HG03139 (cell line): ENCODE measurements around the gene IRF1.
"Not testable (repeated sequence)": the region's sequence is repeated elsewhere in the genome, so short reads cannot be mapped to it uniquely, and the experiment has no call there.

Experiments used
- ATAC-seq: cut with Tn5 transposase; IDR thresholded peaks from one replicate; pipeline ENCODE4 v1.9.1; 2021; ENCODE audit not compliant: unreplicated experiment

IRF1 gene, protein sequence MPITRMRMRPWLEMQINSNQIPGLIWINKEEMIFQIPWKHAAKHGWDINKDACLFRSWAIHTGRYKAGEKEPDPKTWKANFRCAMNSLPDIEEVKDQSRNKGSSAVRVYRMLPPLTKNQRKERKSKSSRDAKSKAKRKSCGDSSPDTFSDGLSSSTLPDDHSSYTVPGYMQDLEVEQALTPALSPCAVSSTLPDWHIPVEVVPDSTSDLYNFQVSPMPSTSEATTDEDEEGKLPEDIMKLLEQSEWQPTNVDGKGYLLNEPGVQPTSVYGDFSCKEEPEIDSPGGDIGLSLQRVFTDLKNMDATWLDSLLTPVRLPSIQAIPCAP

DNA sequence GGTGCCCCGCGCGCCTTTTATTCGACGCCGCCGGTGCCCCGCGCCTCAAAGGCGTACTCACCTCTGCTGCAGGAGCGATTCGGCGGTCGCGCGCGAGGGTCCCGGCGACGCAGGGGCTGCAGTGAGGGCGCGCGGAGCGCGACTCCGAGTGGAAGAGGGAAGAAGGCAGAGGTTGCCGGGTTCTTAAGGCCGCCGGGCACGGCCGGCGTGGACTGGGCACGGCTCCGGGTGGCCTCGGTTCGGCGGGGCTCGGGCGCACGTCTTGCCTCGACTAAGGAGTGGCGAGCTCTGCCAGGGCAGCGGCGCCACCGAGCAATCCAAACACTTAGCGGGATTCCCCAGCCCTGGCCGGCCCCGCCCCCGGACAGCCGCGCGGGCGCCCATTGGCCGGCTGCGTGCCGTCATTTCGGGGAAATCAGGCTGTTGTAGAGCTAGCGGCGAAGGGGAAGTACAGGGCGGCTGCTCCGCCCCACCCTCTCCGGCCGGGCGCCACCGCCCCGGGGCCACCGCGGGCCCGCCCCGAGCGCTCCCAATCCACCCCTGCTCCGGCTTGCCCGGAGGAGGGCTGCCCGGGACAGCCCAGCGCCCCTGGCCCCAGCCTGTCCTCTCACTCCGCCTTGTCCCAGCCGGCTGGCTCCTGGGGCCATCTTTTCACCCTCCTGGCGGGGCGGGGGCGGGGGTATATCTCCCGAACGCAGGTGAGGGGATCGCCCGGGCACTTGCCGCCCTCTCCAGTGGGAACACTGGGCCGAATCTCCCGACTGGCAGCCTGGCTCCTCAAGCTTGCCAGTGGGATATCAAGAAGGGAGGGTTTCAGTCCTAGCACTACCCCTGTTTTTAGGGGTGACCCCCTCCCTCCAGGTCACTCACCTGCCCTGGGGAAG is at the start of gene IRF1:
IRF1 (minus strand) TSS at position 290 of the 884 bp plus-strand sequence. CDS start 1,295 bp downstream, outside the sequence.
- peak; percentile 75 for ATAC-seq

DNA sequence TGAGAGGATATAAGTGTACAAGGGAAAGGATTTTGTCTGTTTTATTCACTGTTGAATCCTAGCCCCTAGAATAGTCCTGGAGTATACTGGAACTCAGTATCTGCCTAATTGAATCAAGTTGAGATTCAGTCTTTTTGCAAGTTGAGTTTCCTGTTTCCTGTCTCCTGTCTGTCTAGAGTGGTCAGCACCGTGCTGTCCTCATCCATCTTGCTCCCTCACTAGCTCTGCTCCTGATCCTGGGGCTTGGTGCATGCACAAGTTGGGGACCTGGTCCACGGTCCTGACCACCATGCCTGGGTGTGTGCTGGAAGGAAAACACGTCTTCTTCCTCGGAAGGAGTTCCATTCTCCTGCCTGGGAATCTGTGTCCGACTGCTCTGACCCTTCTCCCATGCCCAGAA is 49.6 kb upstream of the IRF1 start:
- ATAC-seq, result no peak

DNA sequence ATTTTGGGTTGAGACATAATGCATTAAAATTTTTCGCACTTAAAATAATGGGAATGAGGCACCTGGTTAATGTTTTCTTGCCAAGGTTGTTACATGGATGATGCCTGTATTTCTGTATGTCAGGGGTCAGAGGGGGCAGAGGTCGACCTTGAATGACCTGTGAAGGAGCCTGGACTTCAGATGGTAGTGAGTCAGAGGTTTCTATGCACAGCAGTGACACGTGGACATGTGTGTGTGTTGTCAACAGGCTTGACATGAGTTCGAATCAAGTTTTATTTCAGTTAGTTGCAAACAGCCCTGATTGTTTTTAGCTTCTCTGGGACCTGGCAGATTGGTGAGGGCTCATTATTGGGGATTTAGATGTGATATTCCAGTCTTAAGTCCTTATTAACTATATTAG is 49.1 kb upstream of the IRF1 start:
- ATAC-seq, result no peak

DNA sequence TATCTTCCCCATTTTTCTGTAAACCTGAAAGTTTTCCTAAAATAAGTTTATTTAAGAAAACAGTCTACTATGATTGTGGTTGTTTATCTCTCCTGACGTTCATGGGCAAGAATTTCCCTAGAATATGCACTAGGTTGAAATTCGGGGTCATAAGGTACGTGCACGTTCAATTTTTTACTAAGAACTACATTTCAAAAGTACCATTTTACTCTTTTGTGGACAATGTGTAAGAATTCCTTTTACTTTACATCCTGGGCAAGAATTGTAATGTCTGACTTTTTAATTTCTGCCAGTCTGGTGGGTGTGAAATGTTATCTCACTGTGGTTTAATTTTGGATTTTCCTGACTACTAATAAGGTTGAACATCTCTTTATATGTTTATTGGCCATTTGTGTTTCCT is 40.4 kb upstream of the IRF1 start:
- ATAC-seq, result no peak

DNA sequence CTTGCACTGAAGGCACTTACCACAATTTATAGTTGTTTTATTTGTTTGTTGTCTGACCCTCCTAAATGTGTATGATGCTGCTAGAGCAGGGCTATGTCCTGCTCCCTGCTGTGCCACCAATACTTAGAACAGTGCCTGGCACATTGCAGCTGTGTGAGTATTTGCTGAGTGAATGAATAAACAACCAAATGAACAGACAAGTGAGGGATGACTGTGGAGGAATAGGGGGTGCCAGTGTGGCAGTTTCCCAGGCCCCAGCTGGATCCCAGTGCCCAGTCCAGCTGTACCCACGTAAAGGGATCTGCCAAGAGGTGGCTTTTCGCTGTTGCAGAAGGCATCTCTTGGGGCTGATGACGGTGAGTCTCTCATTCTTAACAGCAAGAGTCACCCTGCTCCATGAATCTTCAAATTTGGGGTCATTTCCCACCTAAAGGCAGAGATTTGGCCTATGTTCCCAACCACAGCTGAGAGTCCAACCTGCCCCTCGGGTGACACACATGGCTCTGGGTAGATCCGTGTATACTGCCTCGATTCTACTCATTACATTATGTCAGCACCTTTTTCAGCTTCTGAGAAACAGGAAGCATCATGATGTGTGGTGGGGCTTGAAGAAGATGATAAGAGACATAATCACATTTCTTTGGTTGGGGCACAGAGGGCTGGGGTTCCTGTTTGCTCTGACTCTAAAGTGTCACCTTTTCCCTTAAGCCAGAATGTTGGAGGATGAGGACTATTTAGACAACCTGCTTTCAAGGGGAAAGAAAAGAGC is 38.5 kb upstream of the IRF1 start:
- no peak for ATAC-seq

DNA sequence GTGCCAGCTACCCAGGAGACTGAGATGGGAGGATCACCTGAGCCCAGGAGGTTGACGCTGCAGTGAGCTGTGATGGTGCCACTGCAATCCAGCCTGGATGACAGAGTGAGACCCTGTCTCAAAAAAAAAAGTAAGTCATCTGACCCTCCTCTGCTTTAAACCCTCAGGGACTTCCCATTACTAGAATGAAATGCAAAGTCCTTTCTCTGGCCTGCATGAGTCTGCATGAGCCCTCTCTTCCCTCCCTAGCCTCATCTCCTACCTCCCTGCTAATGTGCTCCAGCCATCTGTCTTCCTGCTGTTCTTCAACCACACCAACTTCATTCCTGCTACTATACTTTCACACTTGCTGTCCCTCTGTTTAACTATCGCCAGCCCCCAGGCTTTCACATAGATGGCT is 37.4 kb upstream of the IRF1 start:
- ATAC-seq, result no peak

DNA sequence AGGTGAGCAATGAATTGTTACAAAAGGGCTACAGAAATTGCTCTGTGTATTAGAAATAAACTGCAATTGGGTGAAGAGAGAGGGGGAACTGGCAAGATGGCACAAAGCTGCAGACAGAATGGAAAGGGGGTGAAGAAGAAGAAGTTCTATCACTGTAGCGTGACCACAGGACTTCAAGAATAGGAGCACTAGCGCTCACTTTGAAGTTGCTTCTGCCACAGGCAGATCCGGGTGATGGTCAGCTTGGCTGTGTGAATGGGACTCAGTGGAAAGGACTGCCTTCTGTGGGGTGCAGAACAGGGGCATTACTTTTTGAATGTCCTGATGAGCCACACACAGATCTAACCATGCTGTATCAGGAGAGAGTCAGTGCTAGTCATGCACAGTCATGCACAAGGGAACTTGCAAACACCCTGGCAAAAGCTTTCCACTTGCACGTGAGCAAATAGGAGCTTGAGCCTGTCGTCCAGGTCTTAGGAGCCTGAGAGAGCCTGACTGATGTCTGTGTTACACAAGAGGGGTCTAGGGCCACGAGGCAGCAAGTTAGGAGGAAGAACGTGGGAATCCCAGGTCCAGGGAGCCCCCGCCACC is 36.5 kb upstream of the IRF1 start:
- no peak for ATAC-seq

DNA sequence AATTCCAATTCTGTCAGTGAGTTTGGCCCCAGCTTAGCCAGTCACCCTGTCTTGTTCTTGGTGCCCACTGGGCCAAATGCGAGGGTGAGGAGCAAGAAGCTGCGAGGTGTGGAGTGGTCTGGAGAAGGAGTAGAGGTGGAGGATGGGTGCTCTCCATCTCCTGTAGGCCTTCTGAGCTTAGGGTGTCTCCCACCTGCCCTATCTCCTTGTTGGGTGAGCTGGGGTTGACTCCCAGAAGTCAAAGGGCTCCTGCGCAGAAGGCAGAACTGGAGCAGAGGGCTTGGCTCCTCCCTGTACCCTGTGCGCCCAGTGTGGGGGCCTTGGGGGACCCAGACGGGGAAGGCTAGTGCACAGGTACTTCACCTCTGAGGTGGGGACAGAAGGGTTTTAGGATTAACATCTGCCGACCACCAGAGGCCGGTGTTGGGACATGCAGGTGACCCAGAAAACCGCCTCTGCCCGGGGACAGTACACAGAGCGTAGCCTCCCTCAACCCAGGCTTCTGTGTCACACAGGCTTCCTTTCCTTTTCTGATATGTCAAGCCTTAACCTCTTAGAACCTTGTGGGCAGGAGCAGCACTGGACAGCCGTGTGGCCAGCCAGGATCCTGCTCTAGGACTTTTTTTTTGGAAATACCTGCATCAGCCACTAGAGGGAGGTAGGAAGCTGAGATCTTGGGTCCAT is 35.9 kb upstream of the IRF1 start:
- ATAC-seq, result no peak

DNA sequence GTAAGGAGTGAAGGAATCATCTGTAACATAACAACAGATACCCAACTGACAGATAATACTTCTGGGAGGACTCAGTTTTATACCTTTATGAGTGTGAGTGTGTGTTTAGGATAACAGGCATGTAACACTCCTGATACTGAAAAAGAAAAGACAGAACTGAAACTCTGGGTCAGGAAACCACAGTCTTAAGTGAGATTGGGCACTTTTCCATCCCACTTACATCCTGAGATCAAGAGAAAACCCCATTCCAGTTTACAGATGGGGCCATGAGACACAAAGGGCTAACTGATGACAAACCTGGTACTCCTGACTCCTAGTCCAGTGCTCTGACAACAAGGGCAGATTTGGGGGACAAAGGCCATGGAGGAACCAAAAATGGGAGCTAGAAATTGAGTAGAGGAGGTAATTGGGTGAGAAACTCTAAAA is 34.7 kb upstream of the IRF1 start:
- ATAC-seq, result peak; percentile 72

DNA sequence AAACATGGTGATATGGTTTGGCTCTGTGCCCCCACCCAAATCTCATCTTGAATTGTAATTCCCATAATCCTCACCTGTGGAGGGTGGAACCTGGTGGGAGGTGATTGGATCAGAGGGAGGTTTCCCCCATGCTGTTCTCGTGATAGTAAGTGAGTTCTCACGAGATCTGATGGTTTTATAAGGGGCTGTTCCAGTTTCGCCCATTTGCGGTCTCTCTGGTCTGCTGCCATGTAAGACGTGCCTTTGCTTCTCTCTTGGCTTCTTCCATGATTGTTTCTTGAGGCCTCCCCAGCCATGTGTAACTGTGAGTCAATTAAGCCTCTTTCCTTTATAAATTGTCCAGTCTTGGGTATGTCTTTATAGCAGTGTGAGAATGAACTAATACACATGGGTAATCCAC is 34.3 kb upstream of the IRF1 start:
- not testable (repeated sequence) for ATAC-seq

DNA sequence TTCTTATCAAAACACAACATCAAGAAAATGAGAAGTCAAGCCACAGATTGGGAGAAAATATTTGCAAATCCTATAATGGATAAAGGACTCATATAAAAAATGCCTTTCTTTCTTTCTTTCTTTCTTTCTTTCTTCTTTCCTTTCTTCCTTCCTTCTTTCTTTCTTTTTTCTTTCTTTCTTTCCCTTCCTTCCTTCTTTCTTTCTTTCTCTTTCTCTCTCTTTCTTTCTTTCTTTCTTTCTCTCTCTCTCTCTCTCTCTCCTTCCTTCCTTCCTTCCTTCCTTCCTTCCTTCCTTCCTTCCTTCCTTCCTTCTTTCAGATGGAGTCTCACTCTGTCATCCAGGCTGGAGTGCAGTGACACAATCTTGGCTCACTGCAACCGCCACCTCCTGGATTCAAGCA is 31.5 kb upstream of the IRF1 start:
- not testable (repeated sequence) for ATAC-seq

DNA sequence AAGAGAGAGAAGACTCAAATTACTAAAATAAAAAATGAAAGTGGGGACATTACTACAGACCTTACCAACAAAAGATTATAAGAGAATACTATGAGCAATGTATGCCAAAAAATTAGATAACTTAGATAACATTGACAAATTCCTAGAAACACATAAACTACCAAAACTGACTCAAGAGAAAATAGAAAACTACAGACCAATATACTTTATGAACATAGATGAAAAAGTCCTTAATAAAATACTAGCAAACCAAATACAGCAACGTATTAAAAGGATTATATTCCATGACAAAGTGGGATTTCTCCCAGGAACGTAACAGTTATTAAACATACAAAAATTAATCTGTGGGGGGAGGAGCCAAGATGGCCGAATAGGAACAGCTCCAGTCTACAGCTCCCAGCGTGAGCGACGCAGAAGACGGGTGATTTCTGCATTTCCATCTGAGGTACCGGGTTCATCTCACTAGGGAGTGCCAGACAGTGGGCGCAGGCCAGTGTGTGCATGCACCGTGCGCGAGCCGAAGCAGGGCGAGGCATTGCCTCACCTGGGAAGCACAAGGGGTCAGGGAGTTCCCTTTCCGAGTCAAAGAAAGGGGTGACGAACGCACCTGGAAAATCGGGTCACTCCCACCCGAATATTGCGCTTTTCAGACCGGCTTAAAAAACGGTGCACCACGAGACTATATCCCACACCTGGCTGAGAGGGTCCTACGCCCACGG is 23.2 kb upstream of the IRF1 start:
- ATAC-seq, result not testable (repeated sequence)

DNA sequence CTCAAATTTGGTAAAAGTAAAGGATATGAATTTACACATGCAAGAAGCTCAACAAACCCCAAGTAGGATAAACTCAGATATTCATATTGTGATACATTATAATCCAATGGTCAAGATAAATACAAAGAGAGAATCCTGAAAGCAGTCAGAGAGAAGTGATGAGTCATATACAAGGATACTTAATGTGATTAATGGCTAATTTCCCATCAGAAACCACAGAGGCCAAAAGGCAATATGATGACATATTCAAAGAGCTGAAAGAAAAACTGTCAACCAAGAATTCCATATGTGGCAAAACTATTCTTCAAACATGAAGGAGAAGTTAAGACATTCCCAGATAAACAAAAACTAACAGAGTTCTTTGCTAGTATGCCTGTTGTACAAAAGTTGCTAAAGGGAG is 19.5 kb upstream of the IRF1 start:
- no peak for ATAC-seq

DNA sequence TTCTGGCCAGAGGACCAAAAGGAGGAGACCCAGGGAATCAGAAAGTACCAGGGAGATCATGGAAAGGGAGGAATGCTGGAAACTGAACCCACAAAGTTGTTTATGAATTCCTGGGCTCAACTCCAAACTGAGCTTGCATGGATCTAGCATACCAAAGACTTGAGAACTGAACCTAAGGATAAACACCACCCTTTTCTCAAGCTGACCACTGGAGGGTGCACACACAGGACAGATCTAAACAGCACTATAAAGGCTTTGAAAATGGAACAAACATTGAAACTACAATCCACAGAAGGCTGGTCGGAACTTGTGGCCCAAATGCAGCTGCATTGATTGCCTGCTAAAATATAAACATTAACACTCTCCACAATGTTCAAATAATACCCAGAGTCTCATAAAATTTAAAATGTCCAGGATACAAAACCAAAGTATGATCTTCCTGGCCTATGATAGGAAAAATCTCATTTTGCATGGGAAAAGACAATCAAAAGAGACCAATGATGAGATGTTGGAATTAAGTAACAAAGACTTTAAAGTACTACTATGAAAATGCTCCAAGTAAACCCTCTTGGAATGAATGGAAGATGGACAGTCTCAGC is 15.6 kb upstream of the IRF1 start:
- no peak for ATAC-seq

DNA sequence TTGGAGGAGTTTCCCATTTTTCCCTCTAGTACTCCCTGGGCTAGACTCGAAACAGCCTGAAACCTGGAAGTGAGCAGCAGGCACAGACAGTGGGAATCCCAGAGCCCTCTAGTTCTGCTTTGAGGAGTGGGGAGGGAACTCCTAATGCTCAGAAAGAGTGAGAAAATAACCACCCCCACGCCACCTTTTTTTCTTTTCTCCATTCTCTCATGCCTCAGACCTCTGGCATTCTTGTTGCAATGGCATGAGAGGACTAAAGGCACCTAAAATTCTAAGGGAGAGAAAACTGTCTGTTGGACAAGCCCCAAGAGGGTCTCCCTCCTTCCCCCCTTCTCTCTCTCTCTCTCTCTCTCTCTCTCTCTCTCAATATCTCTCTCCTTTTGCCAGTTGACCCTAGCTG is 15.1 kb upstream of the IRF1 start:
- ATAC-seq, result no peak

DNA sequence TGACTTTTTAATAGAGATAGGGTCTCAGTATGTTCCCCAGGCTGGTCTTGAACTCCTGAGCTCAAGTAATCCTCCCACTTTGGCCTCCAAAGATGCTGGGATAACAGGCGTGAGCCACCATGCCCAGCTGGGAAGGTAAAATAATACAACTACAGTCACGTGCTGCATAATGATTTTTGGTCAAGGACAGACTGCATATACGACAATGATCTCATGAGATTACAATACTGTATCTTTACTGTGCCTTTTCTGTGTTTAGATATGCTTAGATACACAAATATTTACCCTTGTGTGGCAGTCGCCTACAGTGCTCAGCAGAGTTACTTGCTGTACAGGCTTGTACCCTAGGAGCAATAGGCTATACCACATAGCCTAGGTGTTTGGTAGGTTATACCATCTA is 14.2 kb upstream of the IRF1 start:
- ATAC-seq, result no peak

DNA sequence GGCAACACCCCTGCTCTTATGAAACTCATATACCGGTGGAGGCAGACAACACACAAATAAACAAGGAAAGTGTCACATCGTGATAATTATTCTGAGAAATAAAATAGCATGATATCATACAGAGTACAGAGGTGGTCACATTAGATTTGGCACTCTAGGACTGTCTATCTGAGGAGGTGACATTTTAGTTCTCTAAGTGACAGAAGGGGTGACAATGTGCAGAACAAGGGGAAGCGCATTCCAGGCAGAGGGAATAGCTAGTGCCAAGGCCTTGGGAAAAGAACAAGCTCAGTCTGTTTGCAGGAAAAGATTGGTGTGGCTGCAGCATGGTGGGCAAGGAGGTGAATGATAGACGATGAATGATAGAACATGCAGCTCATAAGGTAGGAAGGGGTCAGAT is 12.7 kb upstream of the IRF1 start:
- ATAC-seq, result no peak

DNA sequence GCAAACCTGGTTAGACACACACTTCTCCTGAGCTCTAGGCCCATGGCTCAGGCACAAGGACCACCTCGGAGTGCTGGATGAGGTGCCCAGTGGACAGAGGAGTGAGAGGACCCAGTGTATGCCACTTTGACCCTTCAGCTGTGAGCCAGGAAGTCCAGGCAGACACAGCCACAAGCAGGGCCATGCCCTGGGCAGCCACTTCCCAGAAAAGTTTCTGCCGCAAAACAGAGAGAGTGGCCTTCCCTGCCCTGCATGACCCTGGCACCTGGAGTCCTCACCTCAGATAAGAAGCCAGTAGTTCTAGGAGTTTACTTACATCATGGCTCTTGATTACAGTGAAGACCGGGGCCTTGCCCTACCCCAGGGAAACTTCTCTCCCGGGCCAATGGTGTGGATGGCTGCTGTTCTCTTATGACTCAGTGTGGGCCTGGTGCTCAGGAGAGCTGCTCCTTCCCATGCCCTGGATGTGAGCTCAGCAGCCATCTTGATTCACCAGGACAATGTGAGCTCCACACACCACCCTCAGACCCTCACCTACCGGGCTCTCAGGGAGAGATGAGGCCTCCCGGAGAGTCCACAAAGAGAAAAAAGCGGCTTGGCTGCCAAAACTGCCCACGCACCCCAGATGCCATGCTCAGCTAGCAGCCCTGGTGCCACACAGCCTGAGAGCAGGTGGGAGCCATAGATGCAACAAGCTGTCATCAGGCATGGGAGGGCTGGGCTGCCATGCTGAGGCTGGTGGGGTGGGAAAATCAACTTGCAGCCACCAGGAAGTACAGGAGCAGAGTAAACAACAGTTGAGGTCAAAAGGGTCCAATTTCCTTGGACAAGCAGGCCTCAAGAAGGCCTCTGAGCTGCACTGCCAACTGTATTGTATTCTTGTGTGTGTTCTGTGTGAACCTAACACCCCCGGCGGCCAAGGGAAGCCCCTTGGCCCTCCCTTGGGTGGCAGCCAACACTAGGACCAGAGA is 11.7 kb upstream of the IRF1 start:
- ATAC-seq, result no peak

DNA sequence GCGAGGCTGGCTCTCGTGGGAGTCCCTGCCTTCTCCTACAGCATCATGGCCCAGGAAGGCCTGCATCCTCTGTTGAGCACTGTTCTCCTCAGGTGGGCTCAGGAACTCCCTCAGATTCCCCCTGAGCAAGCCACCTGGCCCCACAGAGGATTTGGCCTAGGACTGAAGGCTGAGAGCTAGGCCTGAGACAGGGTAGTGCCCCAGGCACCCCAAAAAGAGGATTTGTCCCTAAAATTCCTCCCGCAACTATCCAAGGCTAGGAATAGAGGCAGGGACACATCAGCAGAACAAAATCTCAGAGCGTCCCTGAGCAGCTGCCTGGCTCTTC is 11.0 kb upstream of the IRF1 start:
- ATAC-seq, result no peak
